GM18498 (cell line): ENCODE results near the gene ATP2B2.
"Not testable (repeated sequence)": the region's sequence is repeated elsewhere in the genome, so short reads cannot be mapped to it uniquely, and the experiment has no call there.

Experiments used
- ATAC-seq: cut with Tn5 transposase; IDR thresholded peaks from one replicate; pipeline ENCODE4 v1.9.1; 2021; ENCODE audit warnings: mild to moderate bottlenecking, moderate library complexity; ENCODE audit not compliant: unreplicated experiment

ATP2B2 gene

GRCh38 chr3:10387881-10388609 is 117.3 kb downstream of the ATP2B2 start:
- no peak for ATAC-seq

- no peak for ATAC-seq
These were observed 119.3 kb downstream of the ATP2B2 start for GRCh38 chr3:10386121-10386520.

- no peak for ATAC-seq
These were observed 120.6 kb downstream of the ATP2B2 start for GRCh38 chr3:10384541-10385360.

- ATAC-seq: no peak
These were observed 121.5 kb downstream of the ATP2B2 start for GRCh38 chr3:10383850-10384248.

GRCh38 chr3:10382892-10383849 is 122.2 kb downstream of the ATP2B2 start:
- ATAC-seq: no peak

- ATAC-seq: not testable (repeated sequence)
These were observed 122.9 kb downstream of the ATP2B2 start for GRCh38 chr3:10382445-10382844.

- ATAC-seq: no peak
These were observed 124.0 kb downstream of the ATP2B2 start for GRCh38 chr3:10381336-10381735.

GRCh38 chr3:10380906-10381305 is 124.5 kb downstream of the ATP2B2 start:
- no peak for ATAC-seq

- no peak for ATAC-seq
These were observed 125.4 kb downstream of the ATP2B2 start for GRCh38 chr3:10379961-10380360.

GRCh38 chr3:10379161-10379560 is 126.2 kb downstream of the ATP2B2 start:
- no peak for ATAC-seq

GRCh38 chr3:10378742-10379141 is 126.6 kb downstream of the ATP2B2 start:
- no peak for ATAC-seq

GRCh38 chr3:10378246-10378645 is 127.1 kb downstream of the ATP2B2 start:
- no peak for ATAC-seq

GRCh38 chr3:10377148-10377725 is 128.1 kb downstream of the ATP2B2 start:
- ATAC-seq: no peak

- ATAC-seq: no peak
These were observed 129.0 kb downstream of the ATP2B2 start for GRCh38 chr3:10376353-10376752.

GRCh38 chr3:10375296-10376053 is 129.9 kb downstream of the ATP2B2 start:
- no peak for ATAC-seq

GRCh38 chr3:10374311-10374710 is 131.1 kb downstream of the ATP2B2 start:
- ATAC-seq: no peak

- no peak for ATAC-seq
These were observed 131.6 kb downstream of the ATP2B2 start for GRCh38 chr3:10373686-10374261.

- ATAC-seq: no peak
These were observed 133.6 kb downstream of the ATP2B2 start for GRCh38 chr3:10371789-10372188.

- no peak for ATAC-seq
These were observed 134.2 kb downstream of the ATP2B2 start for GRCh38 chr3:10371167-10371566.

- ATAC-seq: no peak
These were observed 135.0 kb downstream of the ATP2B2 start for GRCh38 chr3:10370429-10370828.
